ENCODE data around the gene KLF17. TPM values are rescaled to one million over a fixed set of nuclear protein-coding genes. Genes with fewer than 3 reads are reported as not detected.

Gene KLF17
- total RNA-seq, 1 experiment from 2014 or later = not detected

DNA sequence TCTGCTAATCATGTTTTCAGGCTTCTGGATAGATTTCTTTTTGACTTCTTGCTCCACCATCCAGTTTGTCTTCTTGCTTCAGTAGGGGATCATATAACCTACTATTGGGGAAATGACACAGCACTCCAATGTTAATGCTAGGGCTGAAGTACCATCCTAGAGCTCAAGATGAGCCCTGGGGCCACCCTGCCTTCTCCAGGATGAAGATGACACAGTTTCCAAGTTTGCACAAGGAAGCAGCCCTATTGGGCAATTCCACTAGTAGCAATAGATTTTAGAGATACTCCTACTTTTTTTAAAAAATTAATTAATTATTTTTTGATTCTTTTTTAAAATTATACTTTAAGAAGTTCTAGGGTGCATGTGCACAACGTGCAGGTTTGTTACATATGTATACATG is 34.1 kb downstream of the KLF17 start (continued):
- TF ChIP-seq, protein P1, sequence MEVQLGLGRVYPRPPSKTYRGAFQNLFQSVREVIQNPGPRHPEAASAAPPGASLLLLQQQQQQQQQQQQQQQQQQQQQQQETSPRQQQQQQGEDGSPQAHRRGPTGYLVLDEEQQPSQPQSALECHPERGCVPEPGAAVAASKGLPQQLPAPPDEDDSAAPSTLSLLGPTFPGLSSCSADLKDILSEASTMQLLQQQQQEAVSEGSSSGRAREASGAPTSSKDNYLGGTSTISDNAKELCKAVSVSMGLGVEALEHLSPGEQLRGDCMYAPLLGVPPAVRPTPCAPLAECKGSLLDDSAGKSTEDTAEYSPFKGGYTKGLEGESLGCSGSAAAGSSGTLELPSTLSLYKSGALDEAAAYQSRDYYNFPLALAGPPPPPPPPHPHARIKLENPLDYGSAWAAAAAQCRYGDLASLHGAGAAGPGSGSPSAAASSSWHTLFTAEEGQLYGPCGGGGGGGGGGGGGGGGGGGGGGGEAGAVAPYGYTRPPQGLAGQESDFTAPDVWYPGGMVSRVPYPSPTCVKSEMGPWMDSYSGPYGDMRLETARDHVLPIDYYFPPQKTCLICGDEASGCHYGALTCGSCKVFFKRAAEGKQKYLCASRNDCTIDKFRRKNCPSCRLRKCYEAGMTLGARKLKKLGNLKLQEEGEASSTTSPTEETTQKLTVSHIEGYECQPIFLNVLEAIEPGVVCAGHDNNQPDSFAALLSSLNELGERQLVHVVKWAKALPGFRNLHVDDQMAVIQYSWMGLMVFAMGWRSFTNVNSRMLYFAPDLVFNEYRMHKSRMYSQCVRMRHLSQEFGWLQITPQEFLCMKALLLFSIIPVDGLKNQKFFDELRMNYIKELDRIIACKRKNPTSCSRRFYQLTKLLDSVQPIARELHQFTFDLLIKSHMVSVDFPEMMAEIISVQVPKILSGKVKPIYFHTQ (CRISPR knock-in tag; IDR thresholded peaks at IDR 0.05) = no peak
- TF ChIP-seq, protein P2, sequence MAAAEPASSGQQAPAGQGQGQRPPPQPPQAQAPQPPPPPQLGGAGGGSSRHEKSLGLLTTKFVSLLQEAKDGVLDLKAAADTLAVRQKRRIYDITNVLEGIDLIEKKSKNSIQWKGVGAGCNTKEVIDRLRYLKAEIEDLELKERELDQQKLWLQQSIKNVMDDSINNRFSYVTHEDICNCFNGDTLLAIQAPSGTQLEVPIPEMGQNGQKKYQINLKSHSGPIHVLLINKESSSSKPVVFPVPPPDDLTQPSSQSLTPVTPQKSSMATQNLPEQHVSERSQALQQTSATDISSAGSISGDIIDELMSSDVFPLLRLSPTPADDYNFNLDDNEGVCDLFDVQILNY (CRISPR knock-in tag; IDR thresholded peaks at IDR 0.05) = no peak
- TF ChIP-seq CBFB (CRISPR knock-in tag; IDR thresholded peaks at IDR 0.05; ENCODE audit: low read depth) (no peak), ZBTB21 (CRISPR knock-in tag; IDR thresholded peaks at IDR 0.05; ENCODE audit: borderline replicate concordance) (no peak), CREM (CRISPR knock-in tag; IDR thresholded peaks at IDR 0.05) (no peak), SOX15 (CRISPR knock-in tag; IDR thresholded peaks at IDR 0.05) (no peak)
- TF ChIP-seq, protein P3, sequence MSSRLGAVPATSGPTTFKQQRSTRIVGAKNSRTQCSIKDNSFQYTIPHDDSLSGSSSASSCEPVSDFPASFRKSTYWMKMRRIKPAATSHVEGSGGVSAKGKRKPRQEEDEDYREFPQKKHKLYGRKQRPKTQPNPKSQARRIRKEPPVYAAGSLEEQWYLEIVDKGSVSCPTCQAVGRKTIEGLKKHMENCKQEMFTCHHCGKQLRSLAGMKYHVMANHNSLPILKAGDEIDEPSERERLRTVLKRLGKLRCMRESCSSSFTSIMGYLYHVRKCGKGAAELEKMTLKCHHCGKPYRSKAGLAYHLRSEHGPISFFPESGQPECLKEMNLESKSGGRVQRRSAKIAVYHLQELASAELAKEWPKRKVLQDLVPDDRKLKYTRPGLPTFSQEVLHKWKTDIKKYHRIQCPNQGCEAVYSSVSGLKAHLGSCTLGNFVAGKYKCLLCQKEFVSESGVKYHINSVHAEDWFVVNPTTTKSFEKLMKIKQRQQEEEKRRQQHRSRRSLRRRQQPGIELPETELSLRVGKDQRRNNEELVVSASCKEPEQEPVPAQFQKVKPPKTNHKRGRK (CRISPR knock-in tag; IDR thresholded peaks at IDR 0.05; ENCODE audit: borderline replicate concordance) = no peak
- TF ChIP-seq, protein P4, sequence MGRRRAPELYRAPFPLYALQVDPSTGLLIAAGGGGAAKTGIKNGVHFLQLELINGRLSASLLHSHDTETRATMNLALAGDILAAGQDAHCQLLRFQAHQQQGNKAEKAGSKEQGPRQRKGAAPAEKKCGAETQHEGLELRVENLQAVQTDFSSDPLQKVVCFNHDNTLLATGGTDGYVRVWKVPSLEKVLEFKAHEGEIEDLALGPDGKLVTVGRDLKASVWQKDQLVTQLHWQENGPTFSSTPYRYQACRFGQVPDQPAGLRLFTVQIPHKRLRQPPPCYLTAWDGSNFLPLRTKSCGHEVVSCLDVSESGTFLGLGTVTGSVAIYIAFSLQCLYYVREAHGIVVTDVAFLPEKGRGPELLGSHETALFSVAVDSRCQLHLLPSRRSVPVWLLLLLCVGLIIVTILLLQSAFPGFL (CRISPR knock-in tag; IDR thresholded peaks at IDR 0.05; ENCODE audit: borderline replicate concordance) = no peak
- TF ChIP-seq, protein P5, sequence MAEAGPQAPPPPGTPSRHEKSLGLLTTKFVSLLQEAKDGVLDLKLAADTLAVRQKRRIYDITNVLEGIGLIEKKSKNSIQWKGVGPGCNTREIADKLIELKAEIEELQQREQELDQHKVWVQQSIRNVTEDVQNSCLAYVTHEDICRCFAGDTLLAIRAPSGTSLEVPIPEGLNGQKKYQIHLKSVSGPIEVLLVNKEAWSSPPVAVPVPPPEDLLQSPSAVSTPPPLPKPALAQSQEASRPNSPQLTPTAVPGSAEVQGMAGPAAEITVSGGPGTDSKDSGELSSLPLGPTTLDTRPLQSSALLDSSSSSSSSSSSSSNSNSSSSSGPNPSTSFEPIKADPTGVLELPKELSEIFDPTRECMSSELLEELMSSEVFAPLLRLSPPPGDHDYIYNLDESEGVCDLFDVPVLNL (CRISPR knock-in tag; IDR thresholded peaks at IDR 0.05; ENCODE audit: borderline replicate concordance, low read depth) = no peak

DNA sequence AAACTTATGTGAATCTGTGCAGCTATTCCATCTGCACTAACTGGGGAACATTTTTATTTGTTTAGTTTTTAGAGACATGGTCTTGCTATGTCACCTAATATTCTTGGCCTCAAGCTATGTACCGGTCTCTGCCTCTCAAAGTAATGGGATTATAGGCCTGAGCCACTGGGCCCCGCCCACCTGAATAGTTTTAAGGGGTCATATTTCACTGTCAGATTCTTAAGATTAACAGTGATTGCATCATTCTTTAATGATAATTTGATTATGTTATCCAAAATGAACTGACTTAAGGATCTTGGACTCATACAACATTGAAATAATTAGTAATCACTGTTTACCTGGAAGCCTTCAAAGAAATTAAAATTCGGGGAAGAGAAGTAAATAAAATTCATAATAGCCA is 35.4 kb downstream of the KLF17 start:
- POLR2A ChIA-PET = no interaction called here
- Mint-ChIP-seq H3K4me3 (no peak overlapping the region), H3K4me1 (peaks cover 18% of the 10 kb centered on the region), H3K27me3 (ENCODE audit: low read depth) (peaks cover 10% of the 10 kb centered on the region; the same call in 1 of the 2 replicates), H3K27ac (no peak overlapping the region; the same call in 1 of the 2 replicates), H3K36me3 (no peaks in the 10 kb centered on the region), H3K9me3 (no peaks in the 10 kb centered on the region)
- CTCF ChIA-PET = interaction anchor here (0.6 kb wide), 1 partner anchor 73 kb away, joined by 5 read pairs; no protein-coding TSS in a partner anchor
- ATAC-seq (peak; percentile 39; the same call in 1 of the 2 replicates), DNase-seq (ENCODE audit: low spot score) (peak; percentile 41)
- TF ChIP-seq, protein P4 (CRISPR knock-in tag; IDR thresholded peaks at IDR 0.05; ENCODE audit: borderline replicate concordance) = no peak
- TF ChIP-seq, protein P6, sequence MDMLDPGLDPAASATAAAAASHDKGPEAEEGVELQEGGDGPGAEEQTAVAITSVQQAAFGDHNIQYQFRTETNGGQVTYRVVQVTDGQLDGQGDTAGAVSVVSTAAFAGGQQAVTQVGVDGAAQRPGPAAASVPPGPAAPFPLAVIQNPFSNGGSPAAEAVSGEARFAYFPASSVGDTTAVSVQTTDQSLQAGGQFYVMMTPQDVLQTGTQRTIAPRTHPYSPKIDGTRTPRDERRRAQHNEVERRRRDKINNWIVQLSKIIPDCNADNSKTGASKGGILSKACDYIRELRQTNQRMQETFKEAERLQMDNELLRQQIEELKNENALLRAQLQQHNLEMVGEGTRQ (CRISPR knock-in tag; IDR thresholded peaks at IDR 0.05) = no peak
- no peak for TF ChIP-seq ZNF219 (CRISPR knock-in tag; IDR thresholded peaks at IDR 0.05; ENCODE audit: borderline replicate concordance)
- TF ChIP-seq, protein P7, sequence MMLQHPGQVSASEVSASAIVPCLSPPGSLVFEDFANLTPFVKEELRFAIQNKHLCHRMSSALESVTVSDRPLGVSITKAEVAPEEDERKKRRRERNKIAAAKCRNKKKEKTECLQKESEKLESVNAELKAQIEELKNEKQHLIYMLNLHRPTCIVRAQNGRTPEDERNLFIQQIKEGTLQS (CRISPR knock-in tag; conservative IDR thresholded peaks at IDR 0.05) = no peak
- no peak for TF ChIP-seq TEAD1 (CRISPR knock-in tag; IDR thresholded peaks at IDR 0.05)
- TF ChIP-seq NR3C1 (CRISPR knock-in tag; conservative IDR thresholded peaks at IDR 0.05; ENCODE audit: low read depth) = no peak
- TF ChIP-seq, protein P8, sequence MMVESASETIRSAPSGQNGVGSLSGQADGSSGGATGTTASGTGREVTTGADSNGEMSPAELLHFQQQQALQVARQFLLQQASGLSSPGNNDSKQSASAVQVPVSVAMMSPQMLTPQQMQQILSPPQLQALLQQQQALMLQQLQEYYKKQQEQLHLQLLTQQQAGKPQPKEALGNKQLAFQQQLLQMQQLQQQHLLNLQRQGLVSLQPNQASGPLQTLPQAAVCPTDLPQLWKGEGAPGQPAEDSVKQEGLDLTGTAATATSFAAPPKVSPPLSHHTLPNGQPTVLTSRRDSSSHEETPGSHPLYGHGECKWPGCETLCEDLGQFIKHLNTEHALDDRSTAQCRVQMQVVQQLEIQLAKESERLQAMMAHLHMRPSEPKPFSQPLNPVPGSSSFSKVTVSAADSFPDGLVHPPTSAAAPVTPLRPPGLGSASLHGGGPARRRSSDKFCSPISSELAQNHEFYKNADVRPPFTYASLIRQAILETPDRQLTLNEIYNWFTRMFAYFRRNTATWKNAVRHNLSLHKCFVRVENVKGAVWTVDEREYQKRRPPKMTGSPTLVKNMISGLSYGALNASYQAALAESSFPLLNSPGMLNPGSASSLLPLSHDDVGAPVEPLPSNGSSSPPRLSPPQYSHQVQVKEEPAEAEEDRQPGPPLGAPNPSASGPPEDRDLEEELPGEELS (CRISPR knock-in tag; IDR thresholded peaks at IDR 0.05) = no peak
- TF ChIP-seq CREM (CRISPR knock-in tag; IDR thresholded peaks at IDR 0.05) = no peak
- TF ChIP-seq, protein P9, sequence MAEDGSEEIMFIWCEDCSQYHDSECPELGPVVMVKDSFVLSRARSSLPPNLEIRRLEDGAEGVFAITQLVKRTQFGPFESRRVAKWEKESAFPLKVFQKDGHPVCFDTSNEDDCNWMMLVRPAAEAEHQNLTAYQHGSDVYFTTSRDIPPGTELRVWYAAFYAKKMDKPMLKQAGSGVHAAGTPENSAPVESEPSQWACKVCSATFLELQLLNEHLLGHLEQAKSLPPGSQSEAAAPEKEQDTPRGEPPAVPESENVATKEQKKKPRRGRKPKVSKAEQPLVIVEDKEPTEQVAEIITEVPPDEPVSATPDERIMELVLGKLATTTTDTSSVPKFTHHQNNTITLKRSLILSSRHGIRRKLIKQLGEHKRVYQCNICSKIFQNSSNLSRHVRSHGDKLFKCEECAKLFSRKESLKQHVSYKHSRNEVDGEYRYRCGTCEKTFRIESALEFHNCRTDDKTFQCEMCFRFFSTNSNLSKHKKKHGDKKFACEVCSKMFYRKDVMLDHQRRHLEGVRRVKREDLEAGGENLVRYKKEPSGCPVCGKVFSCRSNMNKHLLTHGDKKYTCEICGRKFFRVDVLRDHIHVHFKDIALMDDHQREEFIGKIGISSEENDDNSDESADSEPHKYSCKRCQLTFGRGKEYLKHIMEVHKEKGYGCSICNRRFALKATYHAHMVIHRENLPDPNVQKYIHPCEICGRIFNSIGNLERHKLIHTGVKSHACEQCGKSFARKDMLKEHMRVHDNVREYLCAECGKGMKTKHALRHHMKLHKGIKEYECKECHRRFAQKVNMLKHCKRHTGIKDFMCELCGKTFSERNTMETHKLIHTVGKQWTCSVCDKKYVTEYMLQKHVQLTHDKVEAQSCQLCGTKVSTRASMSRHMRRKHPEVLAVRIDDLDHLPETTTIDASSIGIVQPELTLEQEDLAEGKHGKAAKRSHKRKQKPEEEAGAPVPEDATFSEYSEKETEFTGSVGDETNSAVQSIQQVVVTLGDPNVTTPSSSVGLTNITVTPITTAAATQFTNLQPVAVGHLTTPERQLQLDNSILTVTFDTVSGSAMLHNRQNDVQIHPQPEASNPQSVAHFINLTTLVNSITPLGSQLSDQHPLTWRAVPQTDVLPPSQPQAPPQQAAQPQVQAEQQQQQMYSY (CRISPR knock-in tag; IDR thresholded peaks at IDR 0.05) = no peak
- TF ChIP-seq GABPB1 (CRISPR knock-in tag; IDR thresholded peaks at IDR 0.05) = no peak

Measured in WTC11 (cell line).